Measurements from ENCODE around the gene ADAM10.

ADAM10 gene

DNA sequence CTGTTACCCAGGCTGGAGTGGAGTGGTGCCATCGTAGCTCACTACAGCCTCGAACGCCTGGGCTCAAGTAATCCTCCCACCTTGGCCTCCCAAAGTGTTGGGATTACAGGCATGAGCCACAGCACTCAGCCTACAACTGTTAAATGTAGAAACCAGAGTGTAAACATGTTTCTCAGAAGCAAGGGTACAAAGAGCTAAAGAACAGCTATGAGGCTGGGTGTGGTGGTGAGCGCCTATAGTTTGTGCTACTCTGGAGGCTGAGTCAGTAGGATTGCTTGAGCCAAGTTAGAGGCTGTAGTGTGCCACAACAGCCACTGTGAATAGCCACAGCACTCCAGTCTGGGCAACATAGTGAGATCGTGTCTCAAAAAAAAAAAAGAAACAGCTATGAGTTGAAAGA is 16.8 kb upstream of the ADAM10 start:
- TF ChIP-seq, protein P1, sequence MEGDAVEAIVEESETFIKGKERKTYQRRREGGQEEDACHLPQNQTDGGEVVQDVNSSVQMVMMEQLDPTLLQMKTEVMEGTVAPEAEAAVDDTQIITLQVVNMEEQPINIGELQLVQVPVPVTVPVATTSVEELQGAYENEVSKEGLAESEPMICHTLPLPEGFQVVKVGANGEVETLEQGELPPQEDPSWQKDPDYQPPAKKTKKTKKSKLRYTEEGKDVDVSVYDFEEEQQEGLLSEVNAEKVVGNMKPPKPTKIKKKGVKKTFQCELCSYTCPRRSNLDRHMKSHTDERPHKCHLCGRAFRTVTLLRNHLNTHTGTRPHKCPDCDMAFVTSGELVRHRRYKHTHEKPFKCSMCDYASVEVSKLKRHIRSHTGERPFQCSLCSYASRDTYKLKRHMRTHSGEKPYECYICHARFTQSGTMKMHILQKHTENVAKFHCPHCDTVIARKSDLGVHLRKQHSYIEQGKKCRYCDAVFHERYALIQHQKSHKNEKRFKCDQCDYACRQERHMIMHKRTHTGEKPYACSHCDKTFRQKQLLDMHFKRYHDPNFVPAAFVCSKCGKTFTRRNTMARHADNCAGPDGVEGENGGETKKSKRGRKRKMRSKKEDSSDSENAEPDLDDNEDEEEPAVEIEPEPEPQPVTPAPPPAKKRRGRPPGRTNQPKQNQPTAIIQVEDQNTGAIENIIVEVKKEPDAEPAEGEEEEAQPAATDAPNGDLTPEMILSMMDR (conservative IDR thresholded peaks at IDR 0.05; ENCODE audit: low read depth, low read length): no peak
- H3K4me3 ChIP-seq (ENCODE audit: low read length): no peak overlapping the region
- no peak for DNase-seq (ENCODE audit: low read depth)

GRCh38 chr15:58764468-58764867 is 15.0 kb upstream of the ADAM10 start:
- no peak overlapping the region for H3K4me3 ChIP-seq (ENCODE audit: low read length)
- TF ChIP-seq, protein P1 (conservative IDR thresholded peaks at IDR 0.05; ENCODE audit: low read depth, low read length): no peak
- DNase-seq (ENCODE audit: low read depth): no peak

DNA sequence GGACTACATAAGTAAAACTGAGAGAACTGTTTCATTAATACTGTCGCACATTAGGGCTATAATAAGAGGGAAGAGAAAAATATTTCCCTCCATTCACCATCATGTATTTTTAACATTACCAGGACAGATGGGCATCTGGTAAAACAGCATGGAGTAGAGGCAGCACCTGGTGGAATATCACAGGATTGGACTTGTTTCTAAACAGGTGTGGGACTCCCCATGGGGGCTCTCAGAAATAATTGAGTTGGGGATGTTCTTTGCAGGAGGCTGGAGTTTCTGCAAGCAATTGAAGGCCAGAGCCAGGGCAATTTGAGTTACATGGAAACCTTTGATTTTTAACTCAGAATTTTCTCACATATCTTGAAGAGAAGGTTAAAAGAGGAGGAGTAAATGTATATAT is 13.2 kb upstream of the ADAM10 start:
- no peak overlapping the region for H3K4me3 ChIP-seq (ENCODE audit: low read length)
- TF ChIP-seq, protein P1 (conservative IDR thresholded peaks at IDR 0.05; ENCODE audit: low read depth, low read length): no peak
- no peak for DNase-seq (ENCODE audit: low read depth)

GRCh38 chr15:58762285-58762684 is 12.8 kb upstream of the ADAM10 start:
- TF ChIP-seq, protein P1 (conservative IDR thresholded peaks at IDR 0.05; ENCODE audit: low read depth, low read length): no peak
- no peak overlapping the region for H3K4me3 ChIP-seq (ENCODE audit: low read length)
- no peak for DNase-seq (ENCODE audit: low read depth)

DNA sequence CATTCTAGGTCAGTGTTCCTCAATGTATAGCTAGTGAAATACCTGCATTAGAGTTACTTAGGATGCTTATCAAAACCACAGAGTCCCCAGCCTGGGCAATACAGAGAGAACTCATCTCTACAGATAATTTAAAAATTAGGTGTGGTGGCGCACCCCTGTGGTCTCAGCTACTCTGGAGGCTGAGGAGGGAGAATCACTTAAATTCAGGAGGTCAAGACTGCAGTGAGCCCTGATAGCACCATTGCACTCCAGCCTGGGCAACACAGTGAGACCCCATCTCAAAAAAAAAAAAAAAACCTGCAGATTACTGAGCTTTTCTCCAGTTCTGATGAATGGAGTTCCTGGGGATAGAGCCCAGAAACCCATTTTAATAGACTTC is 11.5 kb upstream of the ADAM10 start:
- H3K4me3 ChIP-seq (ENCODE audit: low read length): no peak overlapping the region
- DNase-seq (ENCODE audit: low read depth): no peak
- TF ChIP-seq, protein P1 (conservative IDR thresholded peaks at IDR 0.05; ENCODE audit: low read depth, low read length): no peak

DNA sequence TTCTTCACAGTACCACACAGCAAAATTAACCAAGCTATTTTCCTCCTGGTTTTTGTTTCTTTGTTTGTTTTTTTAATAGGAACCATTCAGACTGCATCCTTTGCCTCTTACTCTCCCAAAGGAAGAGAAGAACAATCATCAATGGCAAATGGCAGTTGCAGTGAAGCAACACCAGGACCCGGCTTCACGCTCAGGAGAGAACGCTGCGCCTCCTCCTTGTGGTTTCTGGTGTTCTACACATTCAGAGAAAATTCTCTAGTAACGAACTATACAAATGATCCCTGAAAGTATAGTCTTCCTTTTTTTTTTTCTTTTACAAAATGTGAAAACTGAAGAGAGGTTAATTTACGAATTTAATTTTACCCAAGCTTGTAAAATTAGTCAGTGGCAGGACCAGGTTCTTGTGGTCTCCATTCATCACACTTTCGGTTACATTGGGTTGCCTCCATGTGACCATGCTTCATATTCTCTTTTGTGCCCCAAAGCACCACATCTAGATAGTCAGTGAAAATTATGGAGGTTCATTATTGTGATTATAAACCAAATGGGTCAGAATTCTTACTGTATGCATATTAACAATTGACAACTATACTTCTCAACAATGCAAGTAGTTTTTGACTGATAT is 11.0 kb upstream of the ADAM10 start:
- TF ChIP-seq, protein P1 (conservative IDR thresholded peaks at IDR 0.05; ENCODE audit: low read depth, low read length): no peak
- H3K4me3 ChIP-seq (ENCODE audit: low read length): no peak overlapping the region
- no peak for DNase-seq (ENCODE audit: low read depth)

- no peak overlapping the region for H3K4me3 ChIP-seq (ENCODE audit: low read length)
- TF ChIP-seq, protein P1 (conservative IDR thresholded peaks at IDR 0.05; ENCODE audit: low read depth, low read length): peak; percentile 17
- no peak for DNase-seq (ENCODE audit: low read depth)
These were observed 8.6 kb upstream of the ADAM10 start for GRCh38 chr15:58758141-58758540.

Measured in retinal pigment epithelial cell (primary cell).